ENCODE data around the gene MDC1.

DNA sequence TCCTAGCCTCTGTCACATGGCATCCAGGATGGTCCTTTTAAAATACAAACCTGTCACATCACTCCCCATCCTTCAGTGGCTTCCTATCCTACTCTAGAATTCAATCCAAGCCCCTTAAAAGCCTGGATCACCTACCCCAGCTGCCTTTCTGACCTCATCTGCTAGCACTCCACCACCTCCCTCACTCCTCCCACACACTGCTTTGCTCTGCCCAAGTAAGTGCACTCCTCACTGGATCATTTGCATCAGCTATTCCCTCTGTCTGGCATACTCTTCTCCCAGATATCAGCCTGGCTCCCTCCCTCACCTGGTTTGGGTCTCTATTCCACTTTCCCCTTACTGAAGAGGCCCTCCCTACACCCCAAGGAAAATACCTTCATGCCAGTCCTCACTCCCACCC, 59.6 kb downstream of the MDC1 start:
- TF ChIP-seq, protein P1, sequence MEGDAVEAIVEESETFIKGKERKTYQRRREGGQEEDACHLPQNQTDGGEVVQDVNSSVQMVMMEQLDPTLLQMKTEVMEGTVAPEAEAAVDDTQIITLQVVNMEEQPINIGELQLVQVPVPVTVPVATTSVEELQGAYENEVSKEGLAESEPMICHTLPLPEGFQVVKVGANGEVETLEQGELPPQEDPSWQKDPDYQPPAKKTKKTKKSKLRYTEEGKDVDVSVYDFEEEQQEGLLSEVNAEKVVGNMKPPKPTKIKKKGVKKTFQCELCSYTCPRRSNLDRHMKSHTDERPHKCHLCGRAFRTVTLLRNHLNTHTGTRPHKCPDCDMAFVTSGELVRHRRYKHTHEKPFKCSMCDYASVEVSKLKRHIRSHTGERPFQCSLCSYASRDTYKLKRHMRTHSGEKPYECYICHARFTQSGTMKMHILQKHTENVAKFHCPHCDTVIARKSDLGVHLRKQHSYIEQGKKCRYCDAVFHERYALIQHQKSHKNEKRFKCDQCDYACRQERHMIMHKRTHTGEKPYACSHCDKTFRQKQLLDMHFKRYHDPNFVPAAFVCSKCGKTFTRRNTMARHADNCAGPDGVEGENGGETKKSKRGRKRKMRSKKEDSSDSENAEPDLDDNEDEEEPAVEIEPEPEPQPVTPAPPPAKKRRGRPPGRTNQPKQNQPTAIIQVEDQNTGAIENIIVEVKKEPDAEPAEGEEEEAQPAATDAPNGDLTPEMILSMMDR (conservative IDR thresholded peaks at IDR 0.05; ENCODE audit: low read length): no peak
- TF ChIP-seq EZH2phosphoT487 (IDR thresholded peaks at IDR 0.05; ENCODE audit: borderline replicate concordance): no peak

Measured in Loucy (cell line).